ENCODE results near the gene CASP2.

- TF ChIP-seq CTCF (IDR thresholded peaks at IDR 0.05), result no peak
- TF ChIP-seq POLR2A (IDR thresholded peaks at IDR 0.05), result no peak
Measured at GRCh38 chr7:143247372-143247771, 40.8 kb upstream of the CASP2 start.
